H1 (cell line): ENCODE data around the gene COBLL1. TPM values are rescaled to one million over a fixed set of nuclear protein-coding genes. Genes with fewer than 3 reads are reported as not detected.

Experiments used
- CTCF ChIA-PET: fragments of 300-600 bp; sonication (Branson Sonifier 250); formaldehyde crosslinking; loops from one replicate; lab custom pipeline; 2021; ENCODE audit not compliant: partially characterized antibody; lab: Charles Lee
- POLR2A ChIA-PET: fragments of 300-600 bp; sonication (Branson Sonifier 250); formaldehyde crosslinking; loops from one replicate; lab custom pipeline; 2021; ENCODE audit warnings: inconsistent platforms; ENCODE audit not compliant: partially characterized antibody; lab: Charles Lee
- DNase-seq, 2 experiments: peaks; one replicate each; pipeline versions ENCODE4 v3.0.0 to v3.0.0-alpha.2; 2010 to 2022; ENCODE audit warnings: low spot score in 2 of 2, low read depth in 1 of 2, mixed read lengths in 1 of 2
- FAIRE-seq: peaks from 2 replicates; lab custom pipeline; 2011; peaks lifted over from hg19 to GRCh38; lab: Jason Lieb, UNC
- H2AFZ ChIP-seq: 2 replicates; pipeline ENCODE4 v1.8.1; 2012; ENCODE audit warnings: low read length, inconsistent platforms
- H2AK5ac ChIP-seq: 2 replicates; pipeline ENCODE4 v1.6.1; 2013; ENCODE audit warnings: low read depth, low read length
- H2BK120ac ChIP-seq: replicated peaks from 2 replicates; pipeline ENCODE3; 2013; ENCODE audit warnings: low read depth, low read length, inconsistent platforms
- H2BK12ac ChIP-seq: 2 replicates; pipeline ENCODE4 v1.6.1; 2013; ENCODE audit warnings: low read depth, low read length
- H2BK15ac ChIP-seq: 2 replicates; pipeline ENCODE4 v1.6.1; 2013; ENCODE audit warnings: low read length
- H2BK20ac ChIP-seq: 2 replicates; pipeline ENCODE4 v1.6.1; 2013; ENCODE audit warnings: low read length
- H2BK5ac ChIP-seq: 2 replicates; pipeline ENCODE4 v1.6.1; 2013; ENCODE audit warnings: low read depth, low read length
- H3K14ac ChIP-seq: 2 replicates; pipeline ENCODE4 v1.6.1; 2013; ENCODE audit warnings: inconsistent platforms; ENCODE audit not compliant: insufficient read length
- H3K18ac ChIP-seq: 2 replicates; pipeline ENCODE4 v1.6.1; 2013; ENCODE audit warnings: low read length; ENCODE audit errors: extremely low read depth
- H3K23ac ChIP-seq: 2 replicates; pipeline ENCODE4 v1.6.1; 2013; ENCODE audit warnings: inconsistent platforms; ENCODE audit not compliant: insufficient read length
- H3K23me2 ChIP-seq: 2 replicates; pipeline ENCODE4 v1.6.1; 2013; ENCODE audit warnings: low read depth, low read length
- H3K27ac ChIP-seq: 2 replicates; pipeline ENCODE4 v1.6.1; 2011; ENCODE audit warnings: low read depth, low read length, inconsistent platforms
- H3K27me3 ChIP-seq, 4 experiments: replicated peaks in 1 of 4; 1 replicate in 1 of 4; 2 replicates in 3 of 4; pipeline versions ENCODE4 v1.6.1 to v1.8.1; 2011 to 2013; ENCODE audit warnings: low read length in 3 of 4, mild to moderate bottlenecking in 3 of 4, inconsistent platforms in 2 of 4, mixed read lengths in 2 of 4, moderate library complexity in 1 of 4; ENCODE audit not compliant: control insufficient read depth in 3 of 4, insufficient read depth in 3 of 4; ENCODE audit errors: extremely low read depth in 1 of 4
- H3K36me3 ChIP-seq, 4 experiments: 2 replicates each; pipeline versions ENCODE4 v1.6.1 to v1.8.1; 2011 to 2013; ENCODE audit warnings: mild to moderate bottlenecking in 4 of 4, low read length in 3 of 4, moderate library complexity in 2 of 4, control low read depth in 1 of 4, inconsistent platforms in 1 of 4; ENCODE audit not compliant: insufficient read depth in 4 of 4, control insufficient read depth in 2 of 4
- H3K4ac ChIP-seq: replicated peaks from 2 replicates; pipeline ENCODE3; 2013; ENCODE audit warnings: low read length, low read depth, mixed read lengths, inconsistent platforms; ENCODE audit not compliant: insufficient read length
- H3K4me1 ChIP-seq, 4 experiments: replicated peaks in 1 of 4; 1 replicate in 1 of 4; 2 replicates in 3 of 4; pipeline versions ENCODE4 v1.6.1 to v1.8.1; 2011 to 2013; ENCODE audit warnings: low read length in 3 of 4, inconsistent platforms in 2 of 4, mixed read lengths in 1 of 4; ENCODE audit not compliant: insufficient read depth in 4 of 4, control insufficient read depth in 3 of 4
- H3K4me2 ChIP-seq, 2 experiments: 2 replicates each; pipeline versions ENCODE4 v1.6.1 to v1.8.1; 2011 to 2013; ENCODE audit warnings: low read depth in 2 of 2, low read length in 2 of 2, control low read depth in 1 of 2, inconsistent platforms in 1 of 2, mild to moderate bottlenecking in 1 of 2; ENCODE audit not compliant: insufficient read depth in 1 of 2
- H3K4me3 ChIP-seq, 4 experiments: fragments of 200-600, 300-600 bp in 1 of 4; sonication (generic), shearing (Covaris generic), sonication (Bioruptor Twin) in 1 of 4; 2 replicates each; pipeline versions ENCODE4 v1.5.1 to v1.8.1; 2011 to 2016; ENCODE audit warnings: low read length in 4 of 4, low read depth in 3 of 4, control low read depth in 2 of 4, inconsistent platforms in 2 of 4, mild to moderate bottlenecking in 2 of 4, mixed read lengths in 1 of 4, moderate library complexity in 1 of 4; ENCODE audit not compliant: insufficient read depth in 2 of 4; ENCODE audit errors: extremely low read depth in 1 of 4
- H3K56ac ChIP-seq: replicated peaks from 2 replicates; pipeline ENCODE3; 2013; ENCODE audit warnings: low read depth, mild to moderate bottlenecking, mixed read lengths, low read length, inconsistent platforms; ENCODE audit not compliant: insufficient read length
- H3K79me1 ChIP-seq: 2 replicates; pipeline ENCODE4 v1.6.1; 2013; ENCODE audit warnings: low read depth, low read length, control low read depth
- H3K79me2 ChIP-seq, 2 experiments: 2 replicates each; pipeline versions ENCODE4 v1.6.1 to v1.8.1; 2012 to 2013; ENCODE audit warnings: low read length in 2 of 2, mild to moderate bottlenecking in 2 of 2, inconsistent platforms in 1 of 2; ENCODE audit not compliant: insufficient read depth in 2 of 2, control insufficient read depth in 1 of 2
- H3K9ac ChIP-seq, 4 experiments: replicated peaks in 1 of 4; 1 replicate in 1 of 4; 2 replicates in 3 of 4; pipeline versions ENCODE4 v1.6.1 to v1.8.1; 2011 to 2013; ENCODE audit warnings: low read depth in 3 of 4, low read length in 3 of 4, control low read depth in 2 of 4, mild to moderate bottlenecking in 2 of 4, moderate library complexity in 2 of 4, inconsistent platforms in 1 of 4; ENCODE audit errors: extremely low read depth in 1 of 4
- H3K9me3 ChIP-seq, 2 experiments: 2 replicates each; pipeline versions ENCODE4 v1.6.1 to v1.8.1; 2012 to 2013; ENCODE audit warnings: mild to moderate bottlenecking in 2 of 2, moderate library complexity in 2 of 2, control low read depth in 1 of 2, inconsistent platforms in 1 of 2, low read depth in 1 of 2, low read length in 1 of 2, mixed read lengths in 1 of 2; ENCODE audit not compliant: insufficient read depth in 2 of 2
- H4K20me1 ChIP-seq, 2 experiments: replicated peaks in 1 of 2; 2 replicates each; pipeline versions ENCODE3 to v1.8.1; 2011 to 2013; ENCODE audit warnings: inconsistent platforms in 2 of 2, low read length in 2 of 2, mild to moderate bottlenecking in 1 of 2; ENCODE audit not compliant: insufficient read depth in 2 of 2, control insufficient read depth in 1 of 2
- H4K5ac ChIP-seq: 2 replicates; pipeline ENCODE4 v1.6.1; 2013; ENCODE audit warnings: low read length, low read depth, mixed read lengths, inconsistent platforms; ENCODE audit not compliant: insufficient read length
- H4K8ac ChIP-seq: 2 replicates; pipeline ENCODE4 v1.8.0; 2013; ENCODE audit warnings: mild to moderate bottlenecking, moderate library complexity, low read length, inconsistent platforms; ENCODE audit not compliant: insufficient read depth; ENCODE audit errors: extremely low read depth
- H4K91ac ChIP-seq: replicated peaks from 2 replicates; pipeline ENCODE3; 2013; ENCODE audit warnings: low read length, mixed read lengths, inconsistent platforms; ENCODE audit not compliant: insufficient read length
- MAX ChIP-seq: IDR thresholded peaks from 2 replicates; pipeline ENCODE4 v1.6.1; 2012; ENCODE audit warnings: inconsistent platforms
- RNF2 ChIP-seq: fragments of 200-900, 300-1000 bp; sonication (generic); IDR thresholded peaks from 2 replicates; pipeline ENCODE4 v1.7.1; 2016; ENCODE audit warnings: borderline replicate concordance, low read depth, mild to moderate bottlenecking, antibody characterized with exemption, low read length; ENCODE audit not compliant: poor library complexity, severe bottlenecking; ENCODE audit errors: missing control alignments
- WGBS, 2 experiments: shearing (Covaris generic) in 1 of 2; methylation state at CpG; one replicate each; pipeline versions ENCODE4 v1.1.6 to v1.1.7; 2013 to 2015; ENCODE audit warnings: low lambda C conversion rate in 2 of 2, mixed read lengths in 2 of 2, inconsistent platforms in 1 of 2, low coverage in 1 of 2, missing lambda C conversion rate in 1 of 2; ENCODE audit not compliant: insufficient replicate concordance in 2 of 2, insufficient coverage in 1 of 2, insufficient read length in 1 of 2; ENCODE audit errors: extremely low coverage in 1 of 2, missing lambda C conversion rate in 1 of 2; 5-methylcytosine and 5-hydroxymethylcytosine counted together
- polyA plus RNA-seq, 7 experiments: library from polyadenylated mRNA; depleted of rRNA in 3 of 7; stranded (reverse) in 5 of 7; unstranded in 2 of 7; fragments of >200 nt in 5 of 7; fragments of 200-250 nt in 2 of 7; gene quantifications; 1 replicate in 5 of 7; 2 replicates in 1 of 7; 4 replicates in 1 of 7; pipeline versions ENCODE4 v1.2.1 to v1.2.3, GENCODE V29; 2011 to 2013; ENCODE audit warnings: missing spikeins in 2 of 7, mixed read lengths in 2 of 7
- total RNA-seq: library from RNA; stranded (reverse); fragmentation: NEBNext Ultra II Directional; extraction: Animal tissue kit (Norgen Biotek cat#: 25700); gene quantifications from 2 replicates; pipeline ENCODE4 v1.2.1, GENCODE V29; 2021

Gene COBLL1
- total and polyA plus RNA-seq, 2 of the 8 experiments (the other 6 are each of a cell fraction or from before 2014, with no cell fraction given) = 2.2 to 6.2 TPM

GRCh38 chr2:164754157-164755093 lies 87.2 kb downstream of the COBLL1 start:
- no peak overlapping the region for H2AFZ ChIP-seq
- CTCF ChIA-PET = no interaction called here
- H3K79me2 ChIP-seq = no peaks in the 10 kb centered on the region
- no peaks in the 10 kb centered on the region for H3K4me1 ChIP-seq
- H4K8ac ChIP-seq = no peak overlapping the region
- no peaks in the 10 kb centered on the region for H3K9me3 ChIP-seq
- H4K20me1 ChIP-seq = no peaks in the 10 kb centered on the region
- no peak overlapping the region for H2AK5ac ChIP-seq
- H4K91ac ChIP-seq = no peak overlapping the region
- no peaks in the 10 kb centered on the region for H3K79me1 ChIP-seq
- 96% methylated on average over 10 of the region's 10 CpGs; no CpG with 5 or more reads in 1 of the 2 experiments for WGBS, 2 experiments
- no peaks in the 10 kb centered on the region for H3K27me3 ChIP-seq
- H3K23ac ChIP-seq = no peak overlapping the region
- H3K23me2 ChIP-seq = no peaks in the 10 kb centered on the region; the same call in 1 of the 2 replicates
- FAIRE-seq (no peak), DNase-seq (no peak)
- H2BK120ac ChIP-seq = no peak overlapping the region
- H3K27ac ChIP-seq = no peak overlapping the region
- no peak overlapping the region for H4K5ac ChIP-seq
- POLR2A ChIA-PET = no interaction called here
- H2BK5ac ChIP-seq = no peak overlapping the region
- no peaks in the 10 kb centered on the region for H3K36me3 ChIP-seq
- no peak overlapping the region for H3K4me2 ChIP-seq
- no peak overlapping the region for H3K4me3 ChIP-seq
- H3K4ac ChIP-seq = no peak overlapping the region
- H3K14ac ChIP-seq = no peak overlapping the region
- no peak overlapping the region for H3K56ac ChIP-seq
- no peak overlapping the region for H3K18ac ChIP-seq
- no peak overlapping the region for H3K9ac ChIP-seq
- H2BK15ac ChIP-seq = no peak overlapping the region
- H2BK12ac ChIP-seq = no peak overlapping the region
- H2BK20ac ChIP-seq = no peak overlapping the region
- TF ChIP-seq RNF2 (no peak), MAX (no peak)
